ENCODE measurements around the gene IFNK.

IFNK gene

GRCh38 chr9:27524236-27524635, at the start of gene IFNK:
TSS of gene IFNK (plus strand) at chr9:27524290. CDS start at chr9:27524337, 47 bp downstream.
- Histone ChIP-seq H3K4me3 (ENCODE audit: low read depth in 1 of 2, low read length in 2 of 2) (no peak within 1 kb of the TSS), H3K4me1 (ENCODE audit: control insufficient read depth in 1 of 2, insufficient read depth in 2 of 2, low read length in 2 of 2) (peaks cover 9 to 19% of the 10 kb centered on the region in 2 donors), H3K36me3 (ENCODE audit: control insufficient read depth in 1 of 2, insufficient read depth in 2 of 2, low read length in 2 of 2) (no peaks in the 10 kb centered on the region), H3K9me3 (ENCODE audit: control insufficient read depth in 1 of 2, low read length in 2 of 2) (no peaks in the 10 kb centered on the region), H3K27ac (ENCODE audit: low read length) (no peak within 1 kb of the TSS), H3K27me3 (ENCODE audit: low read depth, low read length) (no peaks in the 10 kb centered on the region)

GRCh38 chr9:27474305-27474704, 49.8 kb upstream of the IFNK start:
- Histone ChIP-seq H3K4me3 (ENCODE audit: low read depth in 1 of 2, low read length in 2 of 2) (no peak overlapping the region), H3K27ac (ENCODE audit: low read length) (no peak overlapping the region), H3K36me3 (ENCODE audit: control insufficient read depth in 1 of 2, insufficient read depth in 2 of 2, low read length in 2 of 2) (no peaks in the 10 kb centered on the region), H3K9me3 (ENCODE audit: control insufficient read depth in 1 of 2, low read length in 2 of 2) (no peaks in the 10 kb centered on the region), H3K4me1 (ENCODE audit: control insufficient read depth in 1 of 2, insufficient read depth in 2 of 2, low read length in 2 of 2) (peaks cover 0 to 23% of the 10 kb centered on the region in 2 donors), H3K27me3 (ENCODE audit: low read depth, low read length) (no peaks in the 10 kb centered on the region)

- no peaks in the 10 kb centered on the region for H3K36me3 ChIP-seq (ENCODE audit: control insufficient read depth in 1 of 2, insufficient read depth in 2 of 2, low read length in 2 of 2)
- H3K27ac ChIP-seq (ENCODE audit: low read length) = no peak overlapping the region
- no peaks in the 10 kb centered on the region for H3K9me3 ChIP-seq (ENCODE audit: control insufficient read depth in 1 of 2, low read length in 2 of 2)
- no peaks in the 10 kb centered on the region for H3K27me3 ChIP-seq (ENCODE audit: low read depth, low read length)
- H3K4me1 ChIP-seq (ENCODE audit: control insufficient read depth in 1 of 2, insufficient read depth in 2 of 2, low read length in 2 of 2) = peaks cover 0 to 19% of the 10 kb centered on the region in 2 donors
- no peak overlapping the region for H3K4me3 ChIP-seq (ENCODE audit: low read depth in 1 of 2, low read length in 2 of 2)
Measured at GRCh38 chr9:27475057-27475595, 49.0 kb upstream of the IFNK start.

- Histone ChIP-seq H3K27me3 (ENCODE audit: low read depth, low read length) (no peaks in the 10 kb centered on the region), H3K9me3 (ENCODE audit: control insufficient read depth in 1 of 2, low read length in 2 of 2) (no peaks in the 10 kb centered on the region), H3K4me3 (ENCODE audit: low read depth in 1 of 2, low read length in 2 of 2) (no peak overlapping the region), H3K4me1 (ENCODE audit: control insufficient read depth in 1 of 2, insufficient read depth in 2 of 2, low read length in 2 of 2) (peaks cover 0 to 11% of the 10 kb centered on the region in 2 donors), H3K36me3 (ENCODE audit: control insufficient read depth in 1 of 2, insufficient read depth in 2 of 2, low read length in 2 of 2) (no peaks in the 10 kb centered on the region), H3K27ac (ENCODE audit: low read length) (no peak overlapping the region)
Measured at GRCh38 chr9:27476870-27477515, 47.1 kb upstream of the IFNK start.

GRCh38 chr9:27478322-27478721, 45.8 kb upstream of the IFNK start:
- Histone ChIP-seq H3K4me1 (ENCODE audit: control insufficient read depth in 1 of 2, insufficient read depth in 2 of 2, low read length in 2 of 2) (peaks cover 0 to 4% of the 10 kb centered on the region in 2 donors), H3K9me3 (ENCODE audit: control insufficient read depth in 1 of 2, low read length in 2 of 2) (no peaks in the 10 kb centered on the region), H3K36me3 (ENCODE audit: control insufficient read depth in 1 of 2, insufficient read depth in 2 of 2, low read length in 2 of 2) (no peaks in the 10 kb centered on the region), H3K27me3 (ENCODE audit: low read depth, low read length) (no peaks in the 10 kb centered on the region), H3K27ac (ENCODE audit: low read length) (no peak overlapping the region), H3K4me3 (ENCODE audit: low read depth in 1 of 2, low read length in 2 of 2) (no peak overlapping the region)

GRCh38 chr9:27482709-27483108, 41.4 kb upstream of the IFNK start:
- Histone ChIP-seq H3K27me3 (ENCODE audit: low read depth, low read length) (no peaks in the 10 kb centered on the region), H3K9me3 (ENCODE audit: control insufficient read depth in 1 of 2, low read length in 2 of 2) (no peaks in the 10 kb centered on the region), H3K36me3 (ENCODE audit: control insufficient read depth in 1 of 2, insufficient read depth in 2 of 2, low read length in 2 of 2) (no peaks in the 10 kb centered on the region), H3K4me3 (ENCODE audit: low read depth in 1 of 2, low read length in 2 of 2) (no peak overlapping the region), H3K27ac (ENCODE audit: low read length) (no peak overlapping the region), H3K4me1 (ENCODE audit: control insufficient read depth in 1 of 2, insufficient read depth in 2 of 2, low read length in 2 of 2) (no peaks in the 10 kb centered on the region)

GRCh38 chr9:27483576-27483975, 40.5 kb upstream of the IFNK start:
- no peaks in the 10 kb centered on the region for H3K27me3 ChIP-seq (ENCODE audit: low read depth, low read length)
- H3K27ac ChIP-seq (ENCODE audit: low read length) = no peak overlapping the region
- H3K4me1 ChIP-seq (ENCODE audit: control insufficient read depth in 1 of 2, insufficient read depth in 2 of 2, low read length in 2 of 2) = no peaks in the 10 kb centered on the region

GRCh38 chr9:27485158-27485557, 38.9 kb upstream of the IFNK start:
- Histone ChIP-seq H3K27ac (ENCODE audit: low read length) (no peak overlapping the region), H3K4me1 (ENCODE audit: control insufficient read depth in 1 of 2, insufficient read depth in 2 of 2, low read length in 2 of 2) (no peaks in the 10 kb centered on the region)

More at GRCh38 chr9:27483576-27483975, 40.5 kb upstream of the IFNK start:
- Histone ChIP-seq H3K4me3 (ENCODE audit: low read depth in 1 of 2, low read length in 2 of 2) (no peak overlapping the region), H3K36me3 (ENCODE audit: control insufficient read depth in 1 of 2, insufficient read depth in 2 of 2, low read length in 2 of 2) (no peaks in the 10 kb centered on the region), H3K9me3 (ENCODE audit: control insufficient read depth in 1 of 2, low read length in 2 of 2) (no peaks in the 10 kb centered on the region)

GRCh38 chr9:27487128-27487640, 36.9 kb upstream of the IFNK start:
- Histone ChIP-seq H3K9me3 (ENCODE audit: control insufficient read depth in 1 of 2, low read length in 2 of 2) (no peaks in the 10 kb centered on the region), H3K36me3 (ENCODE audit: control insufficient read depth in 1 of 2, insufficient read depth in 2 of 2, low read length in 2 of 2) (no peaks in the 10 kb centered on the region), H3K4me3 (ENCODE audit: low read depth in 1 of 2, low read length in 2 of 2) (no peak overlapping the region), H3K27ac (ENCODE audit: low read length) (no peak overlapping the region), H3K27me3 (ENCODE audit: low read depth, low read length) (no peaks in the 10 kb centered on the region), H3K4me1 (ENCODE audit: control insufficient read depth in 1 of 2, insufficient read depth in 2 of 2, low read length in 2 of 2) (no peaks in the 10 kb centered on the region)

More at GRCh38 chr9:27485158-27485557, 38.9 kb upstream of the IFNK start:
- H3K36me3 ChIP-seq (ENCODE audit: control insufficient read depth in 1 of 2, insufficient read depth in 2 of 2, low read length in 2 of 2) = no peaks in the 10 kb centered on the region
- H3K4me3 ChIP-seq (ENCODE audit: low read depth in 1 of 2, low read length in 2 of 2) = no peak overlapping the region
- no peaks in the 10 kb centered on the region for H3K27me3 ChIP-seq (ENCODE audit: low read depth, low read length)
- H3K9me3 ChIP-seq (ENCODE audit: control insufficient read depth in 1 of 2, low read length in 2 of 2) = no peaks in the 10 kb centered on the region

- H3K9me3 ChIP-seq (ENCODE audit: control insufficient read depth in 1 of 2, low read length in 2 of 2) = no peaks in the 10 kb centered on the region
- no peaks in the 10 kb centered on the region for H3K27me3 ChIP-seq (ENCODE audit: low read depth, low read length)
- no peak overlapping the region for H3K27ac ChIP-seq (ENCODE audit: low read length)
- no peaks in the 10 kb centered on the region for H3K36me3 ChIP-seq (ENCODE audit: control insufficient read depth in 1 of 2, insufficient read depth in 2 of 2, low read length in 2 of 2)
- no peak overlapping the region for H3K4me3 ChIP-seq (ENCODE audit: low read depth in 1 of 2, low read length in 2 of 2)
- no peaks in the 10 kb centered on the region for H3K4me1 ChIP-seq (ENCODE audit: control insufficient read depth in 1 of 2, insufficient read depth in 2 of 2, low read length in 2 of 2)
Measured at GRCh38 chr9:27487927-27488326, 36.2 kb upstream of the IFNK start.

- H3K9me3 ChIP-seq (ENCODE audit: control insufficient read depth in 1 of 2, low read length in 2 of 2) = no peaks in the 10 kb centered on the region
- no peaks in the 10 kb centered on the region for H3K27me3 ChIP-seq (ENCODE audit: low read depth, low read length)
- no peak overlapping the region for H3K4me3 ChIP-seq (ENCODE audit: low read depth in 1 of 2, low read length in 2 of 2)
- H3K36me3 ChIP-seq (ENCODE audit: control insufficient read depth in 1 of 2, insufficient read depth in 2 of 2, low read length in 2 of 2) = no peaks in the 10 kb centered on the region
- no peaks in the 10 kb centered on the region for H3K4me1 ChIP-seq (ENCODE audit: control insufficient read depth in 1 of 2, insufficient read depth in 2 of 2, low read length in 2 of 2)
- no peak overlapping the region for H3K27ac ChIP-seq (ENCODE audit: low read length)
Measured at GRCh38 chr9:27489087-27489876, 34.8 kb upstream of the IFNK start.

Measured in muscle layer of duodenum (tissue), 2 donors.